HG02840 (cell line): ENCODE results near the gene ZNRF2.
"Not testable (repeated sequence)": the region's sequence is repeated elsewhere in the genome, so short reads cannot be mapped to it uniquely, and the experiment has no call there.

Experiments
- ATAC-seq: cut with Tn5 transposase; IDR thresholded peaks from one replicate; pipeline ENCODE4 v1.9.1; 2021; ENCODE audit warnings: mild to moderate bottlenecking, moderate library complexity, moderate number of reproducible peaks; ENCODE audit not compliant: unreplicated experiment, low FRiP score

ZNRF2 gene

DNA sequence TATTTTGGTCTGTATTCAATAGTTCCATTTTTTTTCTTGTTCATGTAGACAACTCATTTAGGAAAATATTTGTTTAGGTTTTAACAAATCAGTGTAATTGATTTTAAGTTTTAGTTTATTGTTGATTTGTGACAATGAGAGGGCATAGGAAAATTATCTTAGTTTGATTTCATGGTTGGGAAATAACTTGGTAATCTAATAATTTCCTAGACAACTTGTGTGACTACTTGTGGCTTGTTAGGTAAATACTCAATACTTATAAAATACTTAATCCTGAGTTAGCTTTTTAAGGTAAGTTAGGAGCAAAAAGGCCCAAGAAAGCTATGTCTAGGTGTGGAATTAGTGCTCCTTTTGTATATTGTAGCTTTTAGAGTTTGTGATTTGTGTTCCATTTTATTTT lies 65.4 kb downstream of the ZNRF2 start:
- no peak for ATAC-seq

DNA sequence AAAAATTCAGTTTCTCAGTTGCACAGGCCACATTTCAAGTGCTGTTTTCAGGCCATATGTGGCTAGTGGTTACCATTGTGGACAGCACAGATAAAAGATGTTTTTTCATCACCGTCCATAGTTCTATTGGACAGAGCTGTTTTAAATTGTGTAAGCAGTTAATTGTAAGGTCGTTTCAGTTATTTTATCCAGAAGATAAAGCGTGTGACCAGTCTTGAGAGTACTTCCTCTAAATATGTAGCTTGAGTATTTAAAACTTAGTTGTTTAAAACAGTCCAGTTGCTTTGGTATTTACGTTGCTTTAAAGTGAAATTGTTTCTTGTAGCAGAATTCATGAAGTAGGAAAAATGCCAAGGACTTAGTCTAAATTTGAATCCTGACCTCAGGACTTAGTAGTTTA lies 66.9 kb downstream of the ZNRF2 start:
- no peak for ATAC-seq

DNA sequence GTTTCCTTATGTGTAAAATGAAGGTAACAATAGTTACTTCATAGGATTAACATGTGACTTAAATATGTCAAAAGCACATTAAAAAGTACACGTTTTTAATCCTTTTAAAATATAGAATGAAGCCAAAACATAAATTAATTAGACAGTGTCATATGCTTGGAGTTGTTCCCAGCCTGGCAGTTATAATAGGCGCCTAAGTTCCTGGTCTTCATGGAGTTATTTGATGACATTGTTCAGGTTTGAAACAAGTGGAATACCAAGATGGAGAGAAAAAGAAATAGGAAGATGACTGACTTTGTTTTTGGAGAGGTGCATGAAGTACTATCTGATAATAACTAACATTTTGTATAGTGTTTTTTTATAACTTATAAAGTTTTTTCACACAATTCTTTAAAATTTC lies 67.3 kb downstream of the ZNRF2 start:
- ATAC-seq: no peak

GRCh38 chr7:30352169-30352568 lies 67.8 kb downstream of the ZNRF2 start:
- no peak for ATAC-seq

DNA sequence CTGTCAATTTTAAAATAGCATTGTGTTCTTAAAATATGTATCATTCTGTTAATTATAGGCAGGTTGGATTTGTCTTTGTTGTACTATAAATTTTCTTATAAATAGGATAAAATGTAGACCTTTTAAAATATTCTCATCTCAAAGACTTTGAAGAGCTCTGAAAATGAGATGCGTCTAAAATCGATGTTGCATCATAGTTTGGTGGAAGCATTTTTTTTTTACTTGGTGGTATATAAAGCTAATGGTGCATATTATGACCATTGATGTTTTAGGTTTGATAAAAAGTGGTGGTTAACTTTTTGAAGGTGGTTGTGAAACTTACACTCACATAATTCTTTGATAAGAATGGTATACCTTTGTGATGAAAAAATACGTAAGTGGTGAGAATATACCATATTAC lies 69.1 kb downstream of the ZNRF2 start:
- ATAC-seq: no peak

GRCh38 chr7:30353932-30354607 lies 69.7 kb downstream of the ZNRF2 start:
- ATAC-seq: no peak

GRCh38 chr7:30354791-30355190 lies 70.4 kb downstream of the ZNRF2 start:
- no peak for ATAC-seq

GRCh38 chr7:30359957-30360356 lies 75.6 kb downstream of the ZNRF2 start:
- ATAC-seq: no peak

DNA sequence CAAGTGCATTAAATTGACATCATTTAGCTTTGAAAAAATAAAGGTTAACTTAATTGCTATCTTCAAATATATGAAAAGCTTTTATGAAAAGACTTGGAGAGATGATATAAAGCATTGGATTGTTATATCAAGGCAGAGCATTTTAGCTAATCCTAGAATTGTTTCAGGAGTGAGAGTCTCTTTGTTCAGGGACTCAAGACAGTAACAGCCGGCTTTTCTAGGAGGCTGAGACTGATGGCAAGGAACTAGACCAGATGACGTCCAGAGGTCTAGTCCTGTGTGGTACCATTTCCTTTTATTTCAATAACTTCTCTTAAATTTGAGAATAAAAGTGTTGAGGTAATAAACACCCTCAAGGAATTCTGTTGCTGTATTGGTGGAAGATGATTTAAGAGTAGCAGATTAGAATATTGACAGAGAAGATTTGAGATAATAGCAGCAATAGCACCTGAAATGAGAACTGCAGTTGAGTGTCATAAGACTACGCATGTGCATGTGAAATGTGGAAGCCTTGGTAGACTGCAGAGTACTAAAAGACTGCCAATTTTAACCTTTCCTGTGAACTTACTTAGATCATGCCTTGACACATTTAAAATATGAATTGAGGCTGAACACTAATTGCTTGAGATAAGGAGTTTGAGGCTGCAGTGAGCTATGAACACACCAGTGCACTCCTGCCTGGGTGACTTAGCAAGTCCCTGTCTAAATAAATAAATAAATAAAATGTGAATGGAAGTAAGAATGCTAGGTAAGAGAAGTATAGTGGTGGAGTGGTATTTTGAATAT lies 79.6 kb downstream of the ZNRF2 start:
- ATAC-seq: no peak

DNA sequence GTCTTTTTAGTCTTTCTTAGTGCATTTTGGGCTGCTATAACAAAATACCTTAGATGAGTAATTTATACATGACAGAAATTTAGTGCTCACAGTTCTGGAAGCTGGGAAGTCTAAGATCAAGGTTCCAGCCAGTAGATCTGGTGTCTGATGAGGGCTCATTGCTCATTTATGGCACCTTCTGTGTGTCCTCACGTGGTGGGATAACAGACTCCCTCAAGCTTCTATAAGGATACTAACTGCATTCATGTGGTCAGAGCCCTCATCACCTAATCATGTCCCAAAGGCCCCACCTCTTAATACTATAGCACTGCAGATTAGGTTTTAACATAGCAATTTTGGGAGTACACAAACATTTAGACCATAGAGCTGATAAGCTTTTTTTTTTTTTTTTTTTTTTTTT lies 80.4 kb downstream of the ZNRF2 start:
- ATAC-seq: no peak

DNA sequence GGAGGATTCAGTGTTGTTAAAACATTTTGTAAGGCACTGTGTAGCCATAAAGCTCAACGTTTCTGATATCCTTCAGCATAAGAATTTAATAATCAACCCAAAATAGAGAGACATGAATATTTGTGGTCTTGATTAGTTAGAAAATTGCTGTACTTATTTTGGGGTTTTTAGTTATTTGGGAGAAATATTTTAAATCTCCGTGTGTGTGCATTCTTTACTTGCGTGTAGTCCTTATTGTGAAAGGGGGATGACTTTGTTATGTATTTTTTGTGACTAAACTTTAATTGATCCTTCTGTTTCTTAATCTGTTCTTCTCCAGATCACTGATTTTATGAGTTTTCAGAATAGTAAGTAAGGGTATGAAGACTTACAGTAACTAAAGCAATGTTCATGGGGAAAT lies 81.2 kb downstream of the ZNRF2 start:
- ATAC-seq: no peak

- no peak for ATAC-seq
These were observed 82.2 kb downstream of the ZNRF2 start for GRCh38 chr7:30366606-30367005.

GRCh38 chr7:30367561-30367960 lies 83.2 kb downstream of the ZNRF2 start:
- no peak for ATAC-seq

GRCh38 chr7:30369879-30370278 lies 85.5 kb downstream of the ZNRF2 start:
- ATAC-seq: no peak

- no peak for ATAC-seq
These were observed 86.9 kb downstream of the ZNRF2 start for GRCh38 chr7:30371321-30371720.

GRCh38 chr7:30378275-30378674 lies 93.9 kb downstream of the ZNRF2 start:
- no peak for ATAC-seq

- ATAC-seq: no peak
These were observed 94.7 kb downstream of the ZNRF2 start for GRCh38 chr7:30379131-30379530.

GRCh38 chr7:30379741-30380140 lies 95.3 kb downstream of the ZNRF2 start:
- ATAC-seq: no peak

DNA sequence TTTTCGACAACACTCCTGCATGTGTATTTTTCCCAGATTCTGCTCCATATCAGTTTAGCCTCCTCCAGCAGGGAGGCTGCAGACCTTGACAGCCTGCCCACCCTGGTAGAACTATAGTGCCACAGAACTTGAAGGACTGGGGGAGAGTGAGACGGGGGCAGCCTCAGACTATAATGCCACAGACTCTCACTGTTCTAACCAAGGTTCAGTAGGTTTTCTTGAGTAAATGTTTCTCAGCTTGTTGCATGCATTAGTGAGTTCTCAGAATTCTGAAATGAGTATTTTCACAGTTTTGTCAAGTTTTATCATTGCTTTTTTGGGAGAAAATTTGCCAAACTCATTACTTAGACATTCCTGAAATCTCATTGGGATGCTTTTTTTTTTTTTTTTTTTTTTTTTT lies 95.9 kb downstream of the ZNRF2 start:
- no peak for ATAC-seq

DNA sequence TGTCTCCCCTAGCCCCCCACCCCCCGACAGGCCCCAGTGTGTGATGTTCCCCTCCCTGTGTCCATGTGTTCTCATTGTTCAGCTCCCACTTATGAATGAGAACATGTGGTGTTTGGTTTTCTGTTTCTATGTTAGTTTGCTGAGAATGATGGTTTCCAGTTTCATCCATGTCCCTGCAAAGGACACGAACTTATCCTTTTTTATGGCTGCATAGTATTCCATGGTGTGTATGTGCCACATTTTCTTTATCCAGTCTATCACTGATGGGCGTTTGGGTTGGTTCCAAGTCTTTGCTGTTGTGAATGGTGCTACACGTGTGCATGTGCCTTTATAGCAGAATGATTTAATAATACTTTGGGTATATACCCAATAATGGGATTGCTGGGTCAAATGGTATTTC lies 96.4 kb downstream of the ZNRF2 start:
- not testable (repeated sequence) for ATAC-seq

- ATAC-seq: no peak
These were observed 98.2 kb downstream of the ZNRF2 start for GRCh38 chr7:30382607-30383006.

DNA sequence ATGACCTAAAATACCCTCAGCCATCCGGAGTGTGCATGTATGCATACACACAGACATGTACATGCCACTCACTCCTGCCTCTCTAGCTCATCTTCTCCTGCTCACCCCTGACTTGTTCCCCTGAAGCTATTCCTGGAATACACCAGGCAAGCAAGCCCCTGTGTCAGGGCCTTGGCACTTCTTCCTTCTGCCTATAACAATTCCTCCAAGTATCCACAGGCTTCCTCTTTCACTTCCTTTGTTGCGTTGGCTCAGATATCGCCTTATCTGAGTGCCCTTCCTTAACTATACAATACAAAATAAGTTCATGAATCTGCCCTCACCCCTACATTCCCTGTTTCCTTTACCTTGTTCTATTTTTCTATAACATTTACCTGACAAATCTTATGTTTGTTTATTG lies 105.4 kb downstream of the ZNRF2 start:
- ATAC-seq: no peak
